Forelimb muscle (tissue), 1 donor: ENCODE results near the gene IFITM2. TPM values are rescaled to one million over a fixed set of nuclear protein-coding genes. Genes with fewer than 3 reads are reported as not detected.
"Not testable (repeated sequence)": the region's sequence is repeated elsewhere in the genome, so short reads cannot be mapped to it uniquely, and the experiment has no call there.

Experiments used
- DNase-seq: peaks from one replicate; pipeline ENCODE4 v3.0.0-alpha.2; 2013; ENCODE audit warnings: low read depth
- polyA plus RNA-seq: library from polyadenylated mRNA; unstranded; fragments of 120-200 nt; gene quantifications from one replicate; pipeline ENCODE4 v1.2.1, GENCODE V29; 2013; ENCODE audit not compliant: insufficient read length

Gene IFITM2
- polyA plus RNA-seq, 1 donor, result 47.5 TPM

DNA sequence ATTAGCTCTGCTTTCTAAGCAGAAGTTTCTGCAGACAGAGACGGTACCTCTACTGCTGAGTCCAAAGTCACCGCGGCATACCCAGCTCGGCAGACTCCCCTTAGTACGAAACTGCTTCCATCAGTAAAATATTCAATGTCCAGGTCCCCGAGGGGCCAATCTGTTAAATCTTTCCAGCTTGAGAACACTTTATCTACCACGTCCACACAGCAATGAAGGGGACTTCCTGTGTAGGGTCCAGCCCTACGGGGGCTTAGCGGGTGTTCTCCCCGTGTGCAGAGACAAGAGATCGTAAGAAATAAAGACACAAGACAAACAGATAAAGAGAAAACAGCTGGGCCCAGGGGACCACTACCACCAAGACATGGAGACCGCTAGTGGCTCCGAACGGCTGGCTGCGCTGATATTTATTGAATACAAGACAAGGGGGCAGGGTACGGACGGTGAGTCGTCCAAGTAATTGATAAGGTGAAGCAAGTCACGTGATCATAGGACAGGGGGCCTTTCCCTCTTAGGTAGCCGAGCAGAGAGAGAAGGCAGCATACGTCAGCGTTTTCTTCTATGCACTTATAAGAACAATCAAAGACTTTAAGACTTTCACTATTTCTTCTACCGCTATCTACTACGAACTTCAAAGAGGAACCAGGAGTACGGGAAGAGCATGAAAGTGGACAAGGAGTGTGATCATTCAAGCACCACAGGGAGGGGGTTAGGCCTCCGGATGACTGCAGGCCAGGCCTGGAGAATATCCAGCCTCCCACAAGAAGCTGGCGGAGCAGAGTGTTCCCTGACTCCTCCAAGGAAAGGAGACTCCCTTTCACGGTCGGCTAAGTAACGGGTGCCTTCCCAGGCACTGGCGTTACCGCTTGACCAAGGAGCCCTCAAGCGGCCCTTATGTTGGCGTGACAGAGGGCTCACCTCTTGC is 17.2 kb downstream of the IFITM2 start:
- DNase-seq, result not testable (repeated sequence)

- no peak for DNase-seq
Measured at GRCh38 chr11:325796-326591, 18.4 kb downstream of the IFITM2 start.

DNA sequence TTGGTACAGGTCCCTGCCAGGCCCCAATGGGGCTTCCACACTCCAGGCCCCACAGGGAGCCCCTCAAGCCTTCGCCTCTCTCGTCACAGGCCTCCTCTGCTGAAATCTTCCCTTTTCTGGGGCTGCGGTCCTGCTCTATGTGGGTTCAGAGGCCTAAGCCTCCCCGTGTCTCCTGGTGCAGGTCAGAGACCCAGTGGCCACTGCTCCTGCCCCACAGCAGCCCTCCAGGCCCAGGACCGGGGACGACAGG is 18.9 kb downstream of the IFITM2 start:
- DNase-seq, result no peak

- DNase-seq, result no peak
Measured at GRCh38 chr11:326842-327580, 19.4 kb downstream of the IFITM2 start.

DNA sequence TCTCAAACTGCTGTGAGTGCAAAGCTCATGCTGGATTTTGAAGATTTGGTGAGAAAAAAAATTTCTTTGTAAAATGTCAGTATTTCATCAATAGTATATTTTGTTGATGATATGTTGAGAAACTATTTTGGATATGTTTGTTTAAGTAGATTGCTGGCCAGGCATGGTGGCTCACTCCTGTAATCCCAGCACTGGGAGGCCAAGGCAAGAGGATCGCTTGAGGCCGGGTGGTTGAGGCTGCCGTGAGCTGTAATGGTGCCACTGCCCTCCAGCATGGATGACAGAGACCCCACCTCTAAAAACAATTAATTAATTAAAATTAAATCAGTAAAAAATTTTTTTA is 19.9 kb downstream of the IFITM2 start:
- no peak for DNase-seq

DNA sequence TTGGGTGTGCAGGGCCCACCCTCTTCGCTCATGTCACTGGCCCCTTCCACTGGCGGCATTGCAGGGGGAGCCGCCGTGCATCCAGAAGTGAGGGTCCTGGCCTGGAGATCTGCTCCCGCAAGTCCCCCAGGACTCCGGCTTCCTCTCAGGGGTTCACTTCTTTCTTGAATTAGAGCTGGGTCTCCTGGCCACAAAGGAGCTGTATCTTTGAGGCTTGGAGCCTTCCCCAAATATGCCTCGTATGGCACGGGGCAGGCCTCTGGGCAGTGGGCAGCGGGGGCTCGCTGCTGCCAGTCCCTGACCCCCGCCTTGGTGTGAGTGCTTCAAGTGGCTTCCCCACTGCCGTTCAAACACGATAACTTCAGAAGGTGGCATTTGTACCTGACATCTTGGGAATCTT is 20.4 kb downstream of the IFITM2 start:
- no peak for DNase-seq

- not testable (repeated sequence) for DNase-seq
Measured at GRCh38 chr11:328516-329100, 21.0 kb downstream of the IFITM2 start.

GRCh38 chr11:329886-330253 is 22.3 kb downstream of the IFITM2 start:
- DNase-seq, result no peak

DNA sequence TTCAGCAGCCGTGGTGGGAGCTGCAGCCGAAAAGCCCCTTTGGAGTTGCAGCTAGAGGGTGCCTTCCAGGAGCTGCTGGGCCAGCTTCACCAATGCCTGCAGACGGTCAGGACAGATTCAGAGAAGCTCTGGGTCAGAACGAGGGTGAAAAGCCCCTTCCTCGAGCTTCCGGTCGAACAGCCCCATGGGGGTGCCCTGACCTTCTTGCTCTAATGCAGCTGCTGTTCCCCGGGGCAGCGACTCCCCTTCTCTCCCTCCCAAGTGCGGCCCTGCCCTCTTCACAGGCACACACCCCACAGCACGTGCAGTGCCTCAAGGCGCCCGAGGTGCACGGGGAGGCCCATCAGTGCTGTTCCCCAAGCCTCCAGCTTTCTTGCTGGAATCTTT is 22.7 kb downstream of the IFITM2 start:
- DNase-seq, result no peak

DNA sequence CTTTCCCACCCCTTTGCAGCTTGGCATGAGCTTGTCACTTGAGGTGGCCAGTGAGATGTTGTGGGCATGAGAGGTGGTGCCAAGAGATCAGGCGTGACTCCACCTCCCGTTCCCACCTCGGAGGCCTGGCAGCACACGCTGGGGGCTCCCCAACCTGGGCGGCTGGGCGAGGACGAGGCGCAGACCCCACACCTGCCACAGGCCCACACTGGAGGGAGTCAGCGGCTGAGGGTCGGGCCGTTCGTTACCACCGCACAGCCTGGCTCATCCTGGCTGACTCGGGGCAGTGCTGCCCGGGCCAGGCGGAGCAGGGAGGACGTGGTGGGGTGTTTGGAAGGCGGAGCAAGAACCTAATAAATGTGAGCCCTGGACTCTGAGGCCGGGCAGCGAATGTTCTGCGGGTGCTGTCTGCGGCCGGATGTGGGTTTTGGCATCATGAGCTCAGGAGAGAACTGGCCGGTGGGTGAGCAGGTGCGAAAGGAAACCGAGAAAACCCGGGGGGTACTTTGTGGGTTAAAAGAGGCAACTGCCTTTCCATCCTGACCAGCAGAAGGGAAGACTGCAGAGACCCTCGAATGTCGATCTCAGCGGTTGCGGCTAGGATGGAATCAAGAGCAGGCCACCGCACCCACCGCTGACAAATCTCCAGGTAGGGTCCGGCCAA is 23.2 kb downstream of the IFITM2 start:
- no peak for DNase-seq

DNA sequence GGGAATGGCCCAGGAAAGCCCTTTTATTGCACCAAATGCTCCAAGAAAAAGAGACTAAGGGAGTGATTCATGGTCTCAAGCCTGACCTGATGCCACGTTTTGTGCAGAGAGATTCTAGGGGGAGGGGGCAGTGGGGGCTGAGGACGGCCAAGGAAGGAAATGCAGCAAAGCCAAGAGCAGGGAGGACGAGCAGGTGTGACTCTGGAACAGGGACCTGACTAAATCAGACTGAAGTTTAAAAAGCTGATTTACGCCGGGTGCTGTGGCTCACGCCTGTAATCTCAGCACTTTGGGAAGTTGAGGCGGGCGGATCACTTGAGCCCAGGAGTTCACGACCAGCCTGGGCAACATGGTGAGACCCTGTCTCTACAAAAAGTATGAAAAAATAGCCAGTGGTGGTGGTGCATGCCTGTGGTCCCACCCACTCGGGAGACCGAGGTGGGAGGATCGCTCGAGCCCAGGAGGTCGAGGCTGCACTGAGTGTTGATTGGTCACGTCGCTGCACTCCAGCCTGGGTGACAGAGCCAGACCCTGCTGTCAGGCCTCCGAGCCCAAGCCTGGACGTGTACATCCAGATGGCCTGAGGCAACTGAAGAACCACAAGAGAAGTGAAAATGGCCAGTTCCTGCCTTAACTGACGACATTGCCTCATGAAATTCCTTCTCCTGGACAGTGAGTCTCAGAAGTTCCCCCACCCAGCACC is 23.9 kb downstream of the IFITM2 start:
- DNase-seq, result no peak

DNA sequence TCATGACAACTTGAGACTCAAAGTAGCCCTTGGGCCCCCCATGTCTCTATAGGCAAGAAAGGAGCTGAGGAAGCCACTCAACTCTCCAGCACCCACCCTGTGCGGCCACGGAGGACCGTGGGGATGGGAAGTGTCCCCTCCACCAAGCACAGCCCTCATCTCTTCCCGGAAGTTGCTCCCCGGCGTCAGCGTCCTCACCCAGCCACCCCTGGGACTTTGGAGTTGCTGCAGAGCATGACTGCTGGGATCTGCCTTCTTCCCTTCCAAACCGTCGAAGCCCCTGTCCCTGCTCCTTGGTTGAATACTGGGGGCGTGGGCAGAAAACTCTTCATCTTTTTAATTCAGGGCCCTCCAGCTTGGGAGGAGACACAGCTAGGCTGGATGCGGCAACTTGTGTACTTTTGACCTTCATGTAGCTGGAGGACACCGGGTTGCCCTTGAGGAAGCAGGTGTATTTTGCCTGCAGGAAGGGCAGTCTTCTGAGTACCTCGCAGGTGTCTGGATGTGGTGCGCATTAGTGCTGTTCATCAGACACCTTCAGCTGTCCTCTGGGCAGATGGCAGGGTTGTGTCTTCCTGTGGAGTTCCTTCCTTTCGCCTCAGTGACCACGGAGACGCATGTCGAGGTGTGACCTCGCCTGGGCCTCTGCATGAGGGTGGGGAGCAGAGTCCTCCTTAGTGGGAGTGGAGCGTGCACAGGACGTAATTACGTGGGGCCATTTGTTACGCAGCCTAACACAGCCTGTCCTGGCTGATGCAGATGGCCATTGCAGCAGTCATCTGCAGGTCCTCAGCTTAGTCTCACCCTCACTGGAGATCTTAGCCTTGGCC is 25.2 kb downstream of the IFITM2 start:
- no peak for DNase-seq

GRCh38 chr11:333616-334263 is 26.1 kb downstream of the IFITM2 start:
- not testable (repeated sequence) for DNase-seq

DNA sequence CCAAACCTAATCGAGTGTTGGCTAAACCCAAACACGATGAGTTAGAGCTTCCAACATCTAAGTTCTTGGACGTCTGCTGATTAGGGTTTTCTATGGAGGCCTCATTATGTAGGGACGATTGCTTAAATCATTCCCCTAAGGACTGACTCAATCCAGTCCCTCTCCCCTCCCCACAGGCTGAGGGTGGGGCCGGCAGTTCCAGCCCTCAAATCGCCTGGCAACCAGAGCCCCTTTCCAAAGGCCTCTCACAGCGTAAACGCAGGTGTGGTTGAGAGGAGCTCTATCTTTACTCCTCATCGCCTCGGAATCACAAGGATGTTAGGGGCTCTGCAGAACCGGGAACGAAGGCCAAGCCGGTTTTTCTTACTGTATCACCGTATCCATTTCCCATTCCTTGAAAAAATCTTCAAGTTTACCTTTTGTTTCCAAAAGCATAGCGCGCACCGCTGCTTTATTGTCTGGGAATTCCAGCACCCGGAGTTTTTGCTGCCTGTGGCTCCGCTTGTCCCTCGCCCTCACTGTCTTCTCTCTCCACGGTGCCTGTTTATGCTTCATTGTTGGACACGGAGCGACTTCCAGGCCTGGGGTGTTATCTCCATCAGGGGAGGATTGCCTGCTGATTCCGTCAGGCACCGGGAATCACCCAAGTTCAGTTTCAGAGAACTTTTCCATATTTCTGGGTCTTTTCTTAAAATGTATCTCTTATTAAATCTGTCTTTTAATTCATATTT is 26.8 kb downstream of the IFITM2 start:
- no peak for DNase-seq

- DNase-seq, result no peak
Measured at GRCh38 chr11:335779-336658, 28.4 kb downstream of the IFITM2 start.

- DNase-seq, result no peak
Measured at GRCh38 chr11:336659-337198, 29.1 kb downstream of the IFITM2 start.

DNA sequence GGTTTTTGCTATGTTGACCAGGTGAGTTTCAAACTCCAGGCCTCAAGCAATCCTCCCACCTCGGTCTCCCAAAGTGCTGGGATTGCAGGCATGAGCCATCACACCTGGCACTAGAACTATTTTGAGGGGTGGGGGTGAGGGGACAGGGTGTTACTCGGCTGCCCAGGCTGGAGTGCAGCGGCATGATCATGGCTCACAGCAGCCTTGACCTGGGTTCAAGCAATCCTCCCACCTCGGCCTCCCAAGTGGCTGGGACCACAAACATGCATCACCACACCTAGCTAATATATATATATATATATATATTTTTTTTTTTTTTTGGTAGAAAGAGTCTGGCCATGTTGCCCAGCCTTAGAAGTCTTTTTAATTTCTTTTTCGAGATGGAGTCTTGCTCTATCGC is 30.1 kb downstream of the IFITM2 start:
- DNase-seq, result no peak

- no peak for DNase-seq
Measured at GRCh38 chr11:339963-340362, 32.3 kb downstream of the IFITM2 start.
